HG03432 (cell line): ENCODE data around the gene APOL5.
A peak's percentile ranks its signal among the peaks of the same experiment; 100 is the strongest.

ENCODE experiments used
- ATAC-seq: cut with Tn5 transposase; IDR thresholded peaks from one replicate; pipeline ENCODE4 v1.9.1; 2021; ENCODE audit warnings: mild to moderate bottlenecking, moderate library complexity; ENCODE audit not compliant: unreplicated experiment

APOL5 gene

DNA sequence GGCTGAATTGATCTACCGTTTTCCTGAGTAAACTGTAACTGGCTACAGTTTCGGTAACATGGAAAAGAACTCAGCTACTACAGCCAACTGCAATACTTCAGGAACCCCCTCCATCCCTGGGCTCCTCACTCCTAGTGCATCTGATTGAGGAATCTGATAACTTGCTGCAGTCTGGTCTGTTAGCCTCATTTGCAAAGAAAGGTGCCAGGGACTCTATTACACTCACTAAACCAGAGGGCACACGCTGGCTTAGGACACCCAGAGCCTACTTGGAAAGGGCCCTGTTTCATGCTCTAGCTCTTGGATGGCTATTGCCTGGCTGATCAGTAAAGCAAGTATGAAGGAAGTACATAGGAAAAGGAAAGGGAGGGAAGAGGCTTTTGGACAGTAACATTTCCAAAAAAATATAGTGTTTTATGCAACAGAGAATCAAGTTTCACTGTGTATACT, 22.3 kb downstream of the APOL5 start:
- no peak for ATAC-seq

- no peak for ATAC-seq
Observed at GRCh38 chr22:35740616-35741015, 22.9 kb downstream of the APOL5 start.

DNA sequence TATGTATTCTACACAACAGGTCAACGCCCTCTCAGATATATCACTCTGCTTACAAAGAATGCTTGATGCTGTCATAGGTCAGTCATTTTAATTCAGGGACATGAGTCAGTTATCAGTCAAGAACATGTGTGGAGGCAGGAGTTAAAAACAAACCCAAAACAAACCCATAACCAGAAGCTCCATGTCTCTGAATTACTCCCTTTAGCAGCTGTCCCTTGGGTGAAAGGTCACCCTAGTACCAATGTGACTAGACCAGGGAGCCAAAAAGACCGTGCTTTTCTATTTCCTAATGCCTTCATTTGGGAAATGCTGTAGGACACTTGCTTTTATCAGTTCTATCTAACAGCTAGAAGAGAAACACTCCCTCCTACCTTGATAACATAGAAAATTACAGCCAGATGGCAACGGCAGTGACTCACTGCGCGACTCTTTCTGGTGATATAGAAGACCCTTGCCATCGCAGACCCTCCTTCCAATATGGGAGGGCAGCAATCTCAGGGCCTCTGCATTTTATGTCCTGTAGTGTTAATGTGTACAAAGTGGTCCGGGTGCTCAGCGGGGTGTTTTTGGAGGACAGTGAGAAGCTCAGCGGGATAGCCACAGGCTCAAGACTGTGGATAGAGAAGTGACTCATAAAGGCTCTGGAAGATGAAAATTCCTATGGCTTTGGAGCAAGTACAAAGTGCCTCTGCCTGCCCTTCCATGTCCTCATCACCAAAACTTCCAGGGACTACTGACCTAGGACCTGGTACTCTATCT, 24.8 kb downstream of the APOL5 start:
- ATAC-seq, result no peak

DNA sequence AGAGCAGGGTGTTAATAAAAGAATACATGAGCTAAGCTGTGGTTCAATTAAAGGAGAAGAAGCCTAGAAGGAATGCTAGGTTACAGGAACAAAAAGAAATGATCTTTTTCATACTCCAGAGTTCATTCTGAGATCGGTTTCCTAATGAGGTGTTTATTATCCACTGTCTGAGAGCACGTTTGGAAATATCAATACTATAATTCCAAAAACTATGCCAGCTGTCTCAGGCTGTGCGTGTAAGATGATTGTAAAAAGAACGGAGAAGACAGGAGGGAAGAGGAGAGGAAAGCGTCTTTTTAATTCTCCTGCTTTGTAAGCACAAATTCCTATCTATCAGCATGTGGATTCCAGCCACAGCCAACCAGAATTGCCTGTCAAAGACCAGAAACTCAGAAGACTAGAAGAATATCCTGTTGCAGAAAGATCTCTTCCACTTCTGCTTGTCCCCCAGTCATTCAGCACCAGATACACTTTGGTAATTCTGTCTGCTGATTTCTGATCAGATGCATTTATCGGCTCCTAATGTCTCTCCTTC, 25.7 kb downstream of the APOL5 start:
- no peak for ATAC-seq

DNA sequence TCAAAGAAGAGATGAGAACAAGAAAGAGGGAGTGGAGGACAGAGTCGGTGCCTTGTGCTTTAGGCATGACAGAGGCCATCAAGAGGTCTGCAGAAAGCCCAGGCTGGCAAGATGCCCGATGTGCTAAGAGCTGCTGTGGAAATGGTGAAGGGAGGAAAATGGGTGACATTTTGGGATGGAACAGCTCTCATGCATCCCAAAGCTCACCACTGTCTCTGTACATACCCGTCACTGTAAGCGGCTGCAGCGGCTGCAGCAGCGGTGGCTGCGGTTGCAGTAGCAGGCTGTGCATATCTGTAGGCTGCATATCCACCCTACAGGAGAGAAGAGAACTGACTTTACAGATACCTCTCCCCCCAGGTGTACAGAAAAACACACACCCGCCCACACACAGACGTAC, 28.6 kb downstream of the APOL5 start:
- ATAC-seq, result no peak

DNA sequence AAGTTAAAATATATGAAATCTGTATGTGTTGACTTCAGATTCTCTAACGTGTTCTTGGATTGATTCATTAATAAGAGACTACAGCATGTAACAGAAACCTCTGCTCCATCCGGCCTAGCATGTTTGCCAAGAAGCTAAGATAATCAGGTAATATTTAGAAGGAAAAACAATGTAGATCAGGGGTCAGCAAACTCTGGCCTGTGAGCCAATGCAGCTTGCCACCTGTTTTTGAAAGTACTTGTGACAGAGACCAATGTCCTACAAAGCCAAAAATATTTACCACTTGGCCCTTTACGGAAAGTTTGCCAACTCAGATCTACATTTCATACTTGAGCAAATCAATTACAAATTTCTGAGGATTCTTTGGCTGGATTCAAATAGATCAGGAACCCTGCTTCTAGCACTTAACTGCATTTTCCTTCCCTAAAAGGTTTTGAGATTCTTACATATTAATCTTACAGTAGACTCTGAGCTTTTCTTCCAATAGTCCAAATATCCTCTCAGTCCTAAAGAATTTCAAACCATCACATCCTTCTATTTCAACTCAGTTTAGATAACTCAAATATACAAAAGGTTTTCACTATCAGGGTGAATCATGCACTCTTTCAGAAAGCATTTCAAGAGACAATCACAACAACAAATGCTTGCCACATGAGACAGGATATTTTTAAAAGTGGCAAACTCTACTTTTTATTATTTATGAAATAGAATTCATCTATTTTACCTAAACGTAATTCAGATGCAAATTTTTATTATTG, 29.5 kb downstream of the APOL5 start:
- ATAC-seq, result no peak

GRCh38 chr22:35749808-35750207, 32.1 kb downstream of the APOL5 start:
- peak; percentile 86 for ATAC-seq

DNA sequence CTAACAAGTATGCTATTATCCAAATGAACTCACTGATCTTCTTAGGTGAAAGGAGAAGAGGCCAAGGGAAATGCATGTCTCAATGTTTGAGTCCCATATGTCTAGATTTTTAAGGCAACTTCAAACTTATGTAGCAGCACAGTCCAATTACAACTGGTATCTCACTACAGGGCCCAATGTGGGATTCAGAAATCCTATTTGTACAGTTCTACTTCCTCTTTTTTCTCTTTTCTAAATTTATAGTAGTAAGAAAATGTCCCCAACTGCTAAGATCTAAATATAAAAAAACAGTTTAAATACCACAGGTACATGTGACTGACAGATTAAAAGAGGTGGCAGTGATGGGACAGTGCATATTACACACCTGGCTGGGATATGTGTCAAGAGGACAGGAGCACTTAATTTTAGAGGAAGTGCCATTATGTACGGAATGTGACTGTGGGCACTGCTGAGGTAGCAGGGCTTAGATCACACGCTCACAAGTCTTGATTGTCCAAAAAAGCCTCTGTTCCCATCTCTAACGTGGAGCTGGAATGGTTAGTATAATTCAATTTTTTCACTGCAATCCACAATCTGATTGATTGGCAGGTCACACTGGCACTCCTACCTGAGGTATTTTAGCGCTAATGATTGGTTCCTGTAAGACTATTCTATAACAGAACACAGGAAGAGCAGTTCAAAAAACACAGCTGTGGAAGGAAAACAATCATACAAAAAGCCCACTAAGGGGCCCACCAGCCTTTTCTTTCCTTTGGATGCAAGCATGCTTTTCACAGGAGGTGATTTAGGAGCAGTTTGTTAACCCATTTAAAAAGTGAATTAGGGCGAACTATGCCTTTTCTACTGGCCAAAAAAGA, 34.6 kb downstream of the APOL5 start:
- no peak for ATAC-seq

- no peak for ATAC-seq
Observed at GRCh38 chr22:35752863-35753189, 35.2 kb downstream of the APOL5 start.

GRCh38 chr22:35754761-35755160, 37.1 kb downstream of the APOL5 start:
- ATAC-seq, result no peak

- no peak for ATAC-seq
Observed at GRCh38 chr22:35756722-35757121, 39.0 kb downstream of the APOL5 start.

DNA sequence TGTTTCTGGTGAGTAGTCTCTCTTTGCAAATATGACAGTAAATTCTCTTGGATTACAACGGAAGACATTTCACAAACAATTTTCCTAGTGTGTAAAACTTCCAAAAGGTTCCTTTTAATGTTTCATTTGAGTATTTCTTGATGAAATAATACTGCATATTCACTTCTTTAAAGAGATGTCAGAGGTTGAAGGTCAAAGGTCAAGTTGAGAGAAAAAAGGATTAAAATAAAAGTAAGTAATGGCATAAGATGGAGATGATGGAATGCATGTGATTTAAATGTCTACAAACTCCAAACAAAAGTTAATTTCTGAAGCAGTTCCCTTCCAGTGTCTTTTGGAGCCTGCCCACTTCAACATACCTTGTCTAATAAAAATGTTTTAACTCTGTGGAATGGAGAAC, 40.7 kb downstream of the APOL5 start:
- ATAC-seq, result no peak

GRCh38 chr22:35761037-35761436, 43.4 kb downstream of the APOL5 start:
- ATAC-seq, result no peak

DNA sequence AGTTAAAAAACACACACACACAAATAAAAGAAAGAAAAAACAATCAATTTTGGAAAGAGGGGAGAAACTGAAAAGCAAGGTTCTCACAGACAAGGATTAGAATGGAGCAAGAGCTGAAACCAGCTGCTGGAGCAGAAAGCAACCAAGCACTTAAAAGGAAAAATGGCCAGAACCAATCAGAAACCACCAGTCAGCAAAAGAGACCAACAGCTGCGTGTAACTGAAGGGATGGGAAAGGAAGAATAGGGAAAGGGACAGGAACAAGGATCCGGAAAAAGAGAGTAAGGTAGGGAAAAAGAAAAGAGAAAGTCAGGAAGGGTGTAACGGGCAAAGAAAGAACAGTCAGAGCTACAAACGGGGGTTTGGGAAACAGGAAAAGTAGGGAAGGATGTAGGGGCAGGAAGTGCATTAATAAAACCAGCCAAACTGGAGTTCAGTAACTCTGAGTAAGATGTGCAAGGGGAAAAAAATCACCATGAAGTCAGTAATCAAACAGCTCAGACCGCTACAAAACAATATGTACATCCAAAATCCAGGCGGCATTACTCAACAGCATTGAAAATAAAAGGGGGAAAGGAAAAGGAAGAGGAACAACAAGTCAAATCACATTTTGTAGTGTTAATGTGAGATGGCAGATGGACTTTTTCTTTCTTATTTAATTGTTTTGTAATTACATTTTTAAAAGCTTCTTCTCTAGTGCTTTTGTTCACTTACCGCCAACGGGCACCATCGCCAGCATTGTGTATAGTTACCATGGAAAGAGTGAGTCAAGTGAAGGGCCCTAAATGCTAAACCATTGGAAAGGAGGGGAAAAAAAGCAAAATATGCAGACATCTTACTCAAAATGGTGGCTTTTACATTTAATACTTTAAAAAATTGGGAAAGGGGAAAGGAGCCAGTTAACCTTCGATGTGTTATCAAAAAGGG, 49.2 kb downstream of the APOL5 start:
- ATAC-seq, result no peak

- no peak for ATAC-seq
Observed at GRCh38 chr22:35769974-35770373, 52.3 kb downstream of the APOL5 start.

- no peak for ATAC-seq
Observed at GRCh38 chr22:35775339-35775738, 57.7 kb downstream of the APOL5 start.

GRCh38 chr22:35777335-35777975, 59.8 kb downstream of the APOL5 start:
- no peak for ATAC-seq
